Measurements from ENCODE around the gene DERL3. TPM values are rescaled to one million over a fixed set of nuclear protein-coding genes. Genes with fewer than 3 reads are reported as not detected.

Gene DERL3
- total RNA-seq, 1 donor from 2014 or later, result 1.4 TPM

GRCh38 chr22:23832226-23833016 is 6.4 kb downstream of the DERL3 start:
- no peak for DNase-seq (ENCODE audit: low spot score)

- no peak for DNase-seq (ENCODE audit: low spot score)
These were observed 7.0 kb downstream of the DERL3 start for GRCh38 chr22:23831781-23832180.

GRCh38 chr22:23831261-23831660 is 7.5 kb downstream of the DERL3 start:
- DNase-seq (ENCODE audit: low spot score), result no peak

- DNase-seq (ENCODE audit: low spot score), result no peak
These were observed 8.9 kb downstream of the DERL3 start for GRCh38 chr22:23829845-23830372.

- no peak for DNase-seq (ENCODE audit: low spot score)
These were observed 9.8 kb downstream of the DERL3 start for GRCh38 chr22:23828800-23829680.

GRCh38 chr22:23827351-23827995 is 11.3 kb downstream of the DERL3 start:
- no peak for DNase-seq (ENCODE audit: low spot score)

- no peak for DNase-seq (ENCODE audit: low spot score)
These were observed 12.1 kb downstream of the DERL3 start for GRCh38 chr22:23826510-23827350.

GRCh38 chr22:23825246-23825905 is 13.4 kb downstream of the DERL3 start:
- no peak for DNase-seq (ENCODE audit: low spot score)

- DNase-seq (ENCODE audit: low spot score), result no peak
These were observed 14.1 kb downstream of the DERL3 start for GRCh38 chr22:23824476-23825245.

GRCh38 chr22:23823331-23823791 is 15.4 kb downstream of the DERL3 start:
- DNase-seq (ENCODE audit: low spot score), result no peak

GRCh38 chr22:23822101-23822671 is 16.6 kb downstream of the DERL3 start:
- DNase-seq (ENCODE audit: low spot score), result no peak

- DNase-seq (ENCODE audit: low spot score), result no peak
These were observed 18.0 kb downstream of the DERL3 start for GRCh38 chr22:23820748-23821211.

GRCh38 chr22:23818541-23818940 is 20.3 kb downstream of the DERL3 start:
- no peak for DNase-seq (ENCODE audit: low spot score)

GRCh38 chr22:23817146-23817545 is 21.7 kb downstream of the DERL3 start:
- DNase-seq (ENCODE audit: low spot score), result no peak

- no peak for DNase-seq (ENCODE audit: low spot score)
These were observed 22.4 kb downstream of the DERL3 start for GRCh38 chr22:23816156-23816976.

GRCh38 chr22:23815541-23816155 is 23.2 kb downstream of the DERL3 start:
- no peak for DNase-seq (ENCODE audit: low spot score)

GRCh38 chr22:23812378-23812777 is 26.4 kb downstream of the DERL3 start:
- DNase-seq (ENCODE audit: low spot score), result no peak
